GM21825 (cell line): ENCODE results near the gene ACOT7.

Experiments used
- ATAC-seq: cut with Tn5 transposase; IDR thresholded peaks from one replicate; pipeline ENCODE4 v1.9.1; 2021; ENCODE audit warnings: mild to moderate bottlenecking, moderate library complexity; ENCODE audit not compliant: unreplicated experiment

Gene ACOT7

DNA sequence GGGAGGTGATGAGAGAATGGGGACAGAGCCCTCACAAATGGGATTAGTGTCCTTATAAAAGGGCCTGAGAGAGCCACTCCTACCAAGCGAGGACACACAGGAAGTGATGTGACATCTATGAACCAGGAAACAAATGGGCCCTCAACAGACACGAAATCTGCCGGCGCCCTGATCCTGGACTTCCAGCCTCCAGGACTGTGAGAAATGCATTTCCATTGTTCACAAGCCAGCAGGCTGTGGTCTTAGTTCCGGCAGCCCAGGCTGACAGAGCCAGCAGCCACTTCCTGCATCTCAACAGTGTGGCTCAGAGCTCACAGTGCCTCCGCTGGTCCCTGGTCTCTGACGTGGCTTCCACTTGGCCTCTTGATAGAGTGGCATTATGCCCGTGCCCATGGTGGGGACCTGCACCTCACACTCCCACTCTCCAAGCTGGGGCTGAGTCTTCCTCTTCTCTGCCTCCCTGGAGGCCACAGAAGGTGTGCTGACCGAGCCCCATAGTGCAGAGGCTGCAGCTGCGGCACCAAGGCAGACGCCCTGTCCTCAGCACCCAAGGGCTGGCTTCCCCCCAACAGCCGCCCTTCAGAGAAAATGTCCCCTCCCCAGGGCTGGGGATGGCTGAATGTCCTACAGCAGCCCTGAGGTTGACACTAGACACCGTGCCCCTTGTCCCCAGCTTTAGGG is 44.9 kb downstream of the ACOT7 start:
- no peak for ATAC-seq

GRCh38 chr1:6347641-6348487 is 45.7 kb downstream of the ACOT7 start:
- no peak for ATAC-seq

DNA sequence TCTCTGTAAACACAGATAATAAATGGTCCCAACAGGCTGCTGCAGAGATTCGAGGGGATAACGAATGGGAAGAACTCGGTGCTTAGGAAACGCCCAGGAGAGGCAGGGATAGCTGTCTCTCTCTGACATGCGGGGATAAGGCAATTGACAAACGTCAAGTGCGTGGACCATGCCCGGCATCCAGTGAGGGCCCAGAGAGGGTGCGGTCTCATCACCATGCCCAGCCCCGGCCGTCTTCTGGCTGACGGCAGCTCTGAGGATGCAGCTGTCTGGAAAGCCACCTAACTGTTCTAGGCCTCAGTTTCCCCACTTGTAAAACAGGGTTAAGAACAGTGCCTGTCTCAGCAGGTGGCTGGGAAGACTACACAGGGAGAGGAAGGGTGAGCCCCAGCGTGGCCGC is 48.1 kb downstream of the ACOT7 start:
- ATAC-seq = no peak

- ATAC-seq = no peak
Measured at GRCh38 chr1:6345009-6345408, 48.6 kb downstream of the ACOT7 start.

DNA sequence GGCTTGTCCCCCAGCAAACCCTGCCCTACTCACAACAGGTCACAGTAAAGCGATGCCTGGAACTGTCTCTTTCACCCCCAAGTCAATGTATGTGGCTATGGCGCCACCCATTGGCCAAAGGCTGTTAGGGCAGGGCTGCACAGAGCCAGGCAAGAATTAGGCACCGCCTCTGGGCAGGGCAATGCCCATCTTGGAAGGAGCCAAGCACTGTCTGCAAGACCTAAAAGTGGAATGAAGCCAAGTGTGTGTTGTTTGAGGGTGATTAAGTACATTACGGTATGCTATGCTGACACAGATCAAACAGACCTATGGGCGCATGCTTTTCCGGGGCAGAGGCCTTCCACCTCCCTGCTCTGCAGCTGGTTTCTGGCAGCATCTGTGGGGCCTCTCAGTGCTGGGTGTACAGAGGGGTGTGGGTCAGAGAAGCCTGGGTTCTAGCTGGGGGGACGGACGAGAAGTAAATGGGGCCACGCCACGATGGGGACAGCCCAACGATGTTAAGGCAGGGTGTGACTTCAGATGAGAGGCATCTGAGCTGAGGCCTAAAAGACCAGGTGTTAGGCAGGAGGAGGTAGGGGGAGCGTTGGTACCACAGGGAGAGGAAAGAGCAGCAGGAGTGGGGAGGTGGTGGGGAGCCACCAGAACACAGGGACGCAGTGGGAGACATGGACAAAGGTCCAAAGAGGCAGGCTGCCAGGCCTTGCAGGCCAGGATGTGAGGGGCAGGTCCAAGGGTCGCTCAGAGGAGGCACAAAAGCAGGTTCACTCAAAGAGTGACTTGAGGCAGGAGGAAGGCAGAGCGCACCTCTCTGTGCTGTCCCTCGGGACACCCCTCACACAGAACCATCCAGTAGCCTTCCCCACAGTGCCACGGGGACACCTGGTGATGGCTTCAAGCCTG is 49.8 kb downstream of the ACOT7 start:
- ATAC-seq = no peak

DNA sequence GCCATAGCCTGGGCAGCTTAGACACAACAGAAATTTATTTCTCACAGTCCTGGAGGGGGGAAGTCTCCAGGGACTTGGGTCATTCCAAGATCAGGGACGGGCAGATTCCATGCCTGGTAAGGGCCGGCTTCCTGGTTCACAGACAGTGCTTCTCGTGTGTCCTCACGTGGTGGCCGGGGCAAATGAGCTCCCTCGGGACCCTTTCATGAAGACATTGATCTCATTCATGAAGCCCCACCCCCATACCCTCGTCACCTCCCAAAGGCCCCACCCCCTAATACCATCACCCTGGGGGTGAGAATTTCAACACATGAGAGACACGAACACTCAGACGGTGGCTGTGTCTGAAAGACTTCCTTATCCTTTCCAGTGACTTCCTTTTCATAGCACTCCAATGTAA is 51.5 kb downstream of the ACOT7 start:
- no peak for ATAC-seq

- no peak for ATAC-seq
Measured at GRCh38 chr1:6338695-6339094, 54.9 kb downstream of the ACOT7 start.

DNA sequence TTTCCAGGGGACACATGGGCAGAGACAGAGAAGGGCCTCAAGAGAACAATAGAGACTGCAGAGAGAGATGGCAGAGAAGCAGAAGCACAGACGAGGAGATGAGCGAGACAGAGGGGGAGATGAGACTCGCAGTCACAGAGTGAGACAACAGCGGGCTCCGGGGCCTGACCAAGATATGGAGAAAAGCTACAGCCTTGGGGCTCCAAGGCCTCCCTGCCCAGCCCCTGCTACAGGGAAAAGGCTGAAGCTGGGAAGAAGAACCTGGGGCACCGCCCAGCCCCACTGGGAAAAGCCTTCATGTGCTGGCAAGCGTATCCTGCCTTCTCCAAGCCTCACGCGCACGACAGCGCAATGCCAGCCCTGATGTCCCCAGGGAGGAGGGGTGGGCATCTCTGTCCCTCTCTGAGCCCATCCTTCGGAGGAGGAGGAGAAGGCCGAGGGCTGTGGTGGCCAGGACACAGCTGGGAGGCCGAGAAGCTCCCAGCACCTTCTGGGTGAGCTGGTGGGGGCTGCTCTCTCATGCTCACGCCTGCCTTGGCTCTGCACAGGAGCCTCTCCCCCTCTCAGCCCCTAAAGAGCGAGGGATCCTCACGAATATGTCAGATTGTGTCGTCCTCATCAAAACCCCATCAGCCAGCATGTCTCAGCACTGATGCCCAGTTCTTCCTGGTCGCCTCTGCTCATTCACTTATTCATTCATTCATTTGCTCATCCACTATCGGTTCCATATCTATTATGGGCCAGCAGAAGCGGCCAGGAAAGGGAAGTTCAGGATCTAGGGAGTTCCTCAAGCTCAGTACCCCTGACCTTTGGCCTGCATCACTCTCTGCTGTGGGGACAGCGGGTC is 56.6 kb downstream of the ACOT7 start:
- ATAC-seq = no peak

DNA sequence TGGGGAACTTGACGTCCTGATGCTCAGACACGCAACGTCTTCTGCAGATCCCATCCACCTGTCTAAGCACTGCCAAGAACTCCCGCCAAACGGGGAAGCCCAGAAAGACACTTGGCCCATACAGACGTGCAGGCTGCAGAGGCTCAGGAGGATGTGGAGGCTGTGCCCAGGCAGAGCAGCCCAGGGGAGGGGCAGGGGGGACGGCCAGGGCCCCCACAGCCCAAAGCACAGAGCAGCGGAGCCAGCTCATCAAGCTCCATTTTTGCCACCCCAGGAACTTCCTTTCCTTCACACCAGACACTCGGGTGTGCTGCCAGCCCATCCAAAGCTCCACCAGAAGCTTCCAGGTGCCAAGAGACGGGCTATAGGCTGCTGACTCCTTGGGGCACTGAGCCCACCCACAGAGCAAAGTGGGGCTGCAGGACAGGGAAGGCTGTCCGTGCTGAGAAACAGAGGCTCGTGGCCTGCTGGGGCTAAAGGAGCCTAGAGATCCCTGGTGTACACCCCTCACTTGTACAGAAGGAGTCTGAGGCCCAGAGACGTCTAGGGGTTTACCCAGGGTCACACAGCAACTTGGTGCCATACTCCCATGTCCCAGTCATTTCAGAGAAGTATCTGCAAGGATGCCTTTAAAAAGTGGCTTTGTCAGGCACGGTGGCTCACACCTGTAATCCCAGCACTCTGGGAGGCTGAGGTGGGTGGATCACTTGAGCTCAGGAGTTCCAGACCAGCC is 59.1 kb downstream of the ACOT7 start:
- ATAC-seq = no peak

- no peak for ATAC-seq
Measured at GRCh38 chr1:6332821-6333220, 60.7 kb downstream of the ACOT7 start.

DNA sequence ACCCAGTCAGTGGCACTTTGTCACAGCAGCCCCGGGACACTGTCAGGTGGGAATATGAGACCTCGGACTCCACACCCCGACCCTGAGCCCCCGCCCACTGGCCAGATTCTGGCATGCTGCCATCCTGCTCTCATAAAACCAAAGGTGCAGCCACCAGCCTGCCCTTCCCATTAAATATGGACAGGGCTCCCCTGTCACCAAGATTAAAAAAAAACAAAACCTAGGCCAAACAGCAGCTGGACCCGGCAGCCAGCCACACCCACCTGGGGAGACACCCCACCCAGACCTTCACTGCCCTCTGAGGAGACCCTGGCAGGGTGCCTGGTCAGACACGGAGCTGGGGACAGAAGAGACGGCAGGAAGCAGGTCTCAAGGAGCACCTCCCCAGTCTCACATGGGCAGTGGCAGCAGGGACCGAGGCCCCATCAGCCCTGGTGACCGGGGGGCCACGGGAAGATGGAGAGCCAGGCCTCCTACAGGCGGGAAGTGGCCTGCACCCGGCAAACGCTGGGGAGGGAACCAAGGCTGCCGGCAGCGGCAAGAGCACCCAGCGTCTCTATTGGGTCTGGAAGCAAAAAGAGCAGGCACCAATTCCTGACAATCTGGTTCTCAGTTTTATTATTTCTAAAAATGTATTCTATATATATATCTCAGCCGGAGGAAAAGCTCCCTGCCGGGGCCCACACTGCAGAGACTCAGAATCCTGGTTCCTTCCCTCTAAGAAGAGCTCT is 61.9 kb downstream of the ACOT7 start:
- ATAC-seq = no peak

GRCh38 chr1:6330410-6330911 is 63.1 kb downstream of the ACOT7 start:
- ATAC-seq = no peak

DNA sequence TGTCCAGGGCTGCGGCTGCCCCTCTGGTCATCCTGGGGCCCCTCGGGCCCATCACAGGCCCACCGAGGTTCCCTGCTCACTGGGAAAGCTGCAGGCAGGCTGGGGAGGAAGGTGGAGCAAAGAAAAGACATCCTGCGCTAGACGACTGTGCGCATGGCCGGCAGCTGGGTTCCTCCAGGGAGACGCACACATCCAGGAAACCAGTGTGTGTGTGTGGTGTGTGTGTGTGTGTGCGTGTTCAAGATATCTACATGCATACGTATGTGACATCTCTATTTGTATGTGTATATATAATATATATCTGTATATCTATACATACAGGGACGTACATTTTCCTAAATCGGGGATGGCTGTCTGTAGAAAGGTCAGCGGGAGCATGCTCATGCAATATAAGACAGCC is 63.7 kb downstream of the ACOT7 start:
- ATAC-seq = no peak

DNA sequence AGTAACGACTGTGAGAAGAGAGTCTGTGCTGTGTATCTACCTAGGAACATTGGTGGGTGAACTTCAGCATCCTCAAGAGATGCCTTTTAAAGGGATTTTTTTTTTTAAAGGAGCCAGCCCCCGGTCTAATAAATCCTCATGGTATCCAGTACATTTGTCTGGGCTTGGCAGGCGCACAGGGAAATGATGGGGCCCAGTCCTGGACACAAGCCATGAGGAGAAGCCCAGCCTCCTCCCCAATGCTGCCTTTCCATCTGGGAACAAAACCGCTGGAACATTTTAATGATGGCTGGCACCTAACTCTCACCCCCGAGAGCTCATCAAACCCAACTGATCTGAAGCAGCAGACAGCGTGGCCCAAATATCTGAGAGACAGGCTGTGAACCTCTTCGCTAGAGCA is 64.2 kb downstream of the ACOT7 start:
- no peak for ATAC-seq

DNA sequence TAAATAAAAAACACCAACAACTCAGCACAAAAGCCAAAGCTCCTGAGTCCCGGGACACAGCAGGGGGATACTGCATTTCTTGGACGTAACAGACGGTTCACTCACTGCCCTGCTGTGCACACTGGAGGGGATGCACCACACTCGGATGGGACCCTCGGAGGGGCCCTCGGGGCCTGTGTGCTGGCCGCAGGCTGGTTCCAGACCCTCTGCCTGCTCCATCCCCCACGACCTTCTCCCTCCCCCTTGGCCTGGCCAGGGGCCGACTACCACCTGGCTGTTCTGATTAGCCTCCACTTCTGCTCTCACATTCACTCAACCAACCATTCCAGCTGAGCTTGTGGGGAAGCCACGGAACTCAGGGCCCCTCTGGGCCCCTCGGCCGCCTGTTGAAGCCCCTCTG is 64.9 kb downstream of the ACOT7 start:
- no peak for ATAC-seq

- no peak for ATAC-seq
Measured at GRCh38 chr1:6328091-6328490, 65.5 kb downstream of the ACOT7 start.

DNA sequence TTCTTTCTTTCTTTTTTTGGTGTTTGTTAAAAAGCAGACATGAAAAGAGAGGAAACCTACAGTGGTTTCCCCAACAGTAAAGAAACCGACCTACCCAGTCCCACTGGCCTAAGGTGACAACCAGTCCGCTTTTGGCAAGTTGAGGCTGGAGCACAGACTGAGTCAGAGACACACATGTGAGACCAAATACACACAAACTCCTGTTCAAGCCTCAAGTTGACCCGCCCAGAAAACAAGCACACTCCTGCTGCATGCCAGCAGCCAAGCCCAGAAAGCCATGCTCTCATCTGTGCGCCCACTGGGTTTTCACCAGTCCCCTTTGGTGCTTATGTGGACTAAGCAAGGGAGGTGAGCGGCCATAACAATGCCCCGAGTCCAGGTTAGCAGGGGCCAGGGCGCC is 68.1 kb downstream of the ACOT7 start:
- ATAC-seq = no peak

DNA sequence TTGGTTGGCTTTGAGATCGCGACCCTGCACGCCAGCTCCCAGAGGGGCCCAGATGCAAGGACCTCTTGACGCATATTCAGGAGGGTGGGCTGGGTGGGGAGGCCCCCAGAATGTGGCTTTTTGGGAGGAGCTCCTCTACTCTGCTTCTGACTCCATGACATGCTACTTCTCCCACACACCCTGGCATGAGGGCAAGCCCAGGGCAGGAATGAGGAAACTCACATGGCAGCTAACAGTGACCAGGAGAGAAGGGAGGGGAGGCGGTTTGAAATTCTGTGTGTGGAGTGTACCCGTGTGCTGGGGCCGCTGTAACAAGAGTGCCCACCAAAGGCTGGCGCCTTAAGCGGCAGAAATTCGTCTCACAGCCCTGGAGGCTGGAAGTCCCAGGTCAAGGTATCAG is 71.4 kb downstream of the ACOT7 start:
- ATAC-seq = no peak

DNA sequence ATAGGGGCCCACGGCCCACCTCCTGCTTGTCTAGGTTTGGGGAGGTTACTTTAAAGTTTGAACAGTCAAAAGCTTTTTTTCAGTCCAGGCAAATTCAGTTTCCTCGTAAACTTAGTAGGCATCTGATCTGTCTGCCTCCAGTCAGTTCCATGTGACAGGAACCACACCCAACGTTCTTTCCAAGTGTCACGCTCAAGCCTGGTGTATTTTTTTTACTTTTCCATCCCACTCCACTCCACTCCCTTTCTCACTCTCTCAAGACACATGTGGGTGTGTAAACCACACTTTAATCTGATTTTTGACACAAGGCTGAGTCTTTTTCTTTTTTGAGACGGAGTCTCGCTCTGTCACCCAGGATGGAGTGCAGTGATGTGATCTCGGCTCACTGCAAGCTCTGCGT is 72.4 kb downstream of the ACOT7 start:
- ATAC-seq = no peak
